GM06990 (cell line): ENCODE data around the gene LSM2.
"Not testable (repeated sequence)": the region's sequence is repeated elsewhere in the genome, so short reads cannot be mapped to it uniquely, and the experiment has no call there.

Experiments
- DNase-seq: peaks from one replicate; pipeline ENCODE4 v3.0.0-alpha.2; 2011; ENCODE audit not compliant: insufficient read length; ENCODE audit errors: extremely low read depth
- H3K27me3 ChIP-seq: replicated peaks from 2 replicates; pipeline ENCODE4 v1.6.0; 2011; ENCODE audit warnings: low read length; ENCODE audit not compliant: control insufficient read depth, insufficient read depth
- H3K36me3 ChIP-seq: 2 replicates; pipeline ENCODE4 v1.5.1; 2011; ENCODE audit warnings: low read length; ENCODE audit not compliant: control insufficient read depth, insufficient read depth
- H3K4me3 ChIP-seq: replicated peaks from 2 replicates; pipeline ENCODE4 v1.5.1; 2011; ENCODE audit warnings: low read depth, mild to moderate bottlenecking, control low read depth, low read length
- CTCF ChIP-seq: IDR thresholded peaks from 2 replicates; pipeline ENCODE4 v1.5.1; 2011; ENCODE audit warnings: low read length, control low read depth, mild to moderate bottlenecking, inconsistent platforms; ENCODE audit not compliant: insufficient read depth, poor library complexity, severe bottlenecking

Gene LSM2

GRCh38 chr6:31815025-31815838 lies 8.5 kb upstream of the LSM2 start, which contains the start of the genes HSPA1A and HSPA1L:
Gene HSPA1A, plus strand, starts transcription at chr6:31815543. Its CDS starts 214 bp downstream, at chr6:31815757.
Gene HSPA1L, minus strand, starts transcription at chr6:31815283. Its CDS starts 3,311 bp downstream, at chr6:31811972.
- H3K36me3 ChIP-seq: no peaks in the 10 kb centered on the region
- no peaks in the 10 kb centered on the region for H3K27me3 ChIP-seq
- no peak for TF ChIP-seq CTCF
- peak; percentile 79 for DNase-seq
- H3K4me3 ChIP-seq: peak within 1 kb of the TSS; percentile 57

DNA sequence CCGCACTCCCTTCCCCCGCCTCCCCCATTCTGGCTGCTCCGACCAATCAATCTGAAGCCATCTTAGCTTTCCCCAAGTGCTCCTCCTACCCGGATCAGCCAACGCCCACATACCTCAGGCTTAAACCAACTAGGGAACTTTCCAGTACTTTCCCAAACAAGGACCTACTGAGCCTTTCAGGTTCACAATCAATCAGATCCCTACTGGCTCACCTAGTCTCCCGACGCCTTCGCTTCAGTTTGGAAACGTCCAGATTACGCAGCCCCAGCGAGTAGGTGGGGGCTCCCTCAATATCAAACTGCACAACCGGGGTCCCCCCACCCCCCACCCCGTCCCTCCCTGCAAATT lies 7.9 kb upstream of the LSM2 start:
- no peaks in the 10 kb centered on the region for H3K36me3 ChIP-seq
- peak; percentile 66 for DNase-seq
- TF ChIP-seq CTCF: no peak
- H3K4me3 ChIP-seq: peak overlapping the region; percentile 57
- no peaks in the 10 kb centered on the region for H3K27me3 ChIP-seq

GRCh38 chr6:31813465-31813849 lies 6.7 kb upstream of the LSM2 start:
- no peaks in the 10 kb centered on the region for H3K27me3 ChIP-seq
- TF ChIP-seq CTCF: no peak
- H3K36me3 ChIP-seq: no peaks in the 10 kb centered on the region
- no peak overlapping the region for H3K4me3 ChIP-seq
- no peak for DNase-seq

DNA sequence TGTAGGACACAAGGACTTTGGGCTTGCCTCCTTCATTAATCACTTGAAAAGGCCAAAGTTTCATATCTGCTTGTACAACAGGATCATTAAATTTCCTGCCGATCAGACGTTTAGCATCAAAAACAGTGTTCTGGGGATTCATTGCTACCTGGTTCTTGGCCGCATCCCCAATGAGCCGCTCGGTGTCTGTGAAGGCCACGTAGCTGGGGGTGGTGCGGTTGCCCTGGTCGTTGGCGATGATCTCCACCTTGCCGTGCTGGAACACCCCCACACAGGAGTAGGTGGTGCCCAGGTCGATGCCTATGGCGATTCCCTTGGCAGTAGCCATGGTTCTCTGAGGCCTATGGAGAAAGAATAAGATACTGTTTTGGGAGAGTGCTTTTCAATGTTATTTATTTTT lies 4.9 kb upstream of the LSM2 start:
- no peak for DNase-seq
- H3K27me3 ChIP-seq: no peaks in the 10 kb centered on the region
- H3K36me3 ChIP-seq: no peaks in the 10 kb centered on the region
- no peak for TF ChIP-seq CTCF
- no peak overlapping the region for H3K4me3 ChIP-seq

DNA sequence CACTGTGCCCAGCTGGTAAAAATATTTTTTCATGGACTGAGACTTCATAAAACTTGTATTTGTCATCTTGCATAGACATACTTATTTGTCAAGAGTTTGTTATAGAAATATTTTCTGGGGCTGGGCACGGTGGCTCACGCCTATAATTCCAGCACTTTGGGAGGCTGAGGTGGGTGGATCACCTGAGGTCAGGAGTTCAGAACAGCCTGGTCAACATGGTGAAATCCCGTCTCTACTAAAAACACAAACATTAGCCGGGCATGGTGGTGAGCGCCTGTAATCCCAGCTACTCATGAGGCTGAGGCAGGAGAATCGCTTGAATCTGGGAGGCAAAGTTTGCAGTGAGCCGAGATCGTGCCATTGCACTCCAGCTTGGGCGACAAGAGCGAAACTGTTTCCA lies 1.8 kb upstream of the LSM2 start:
- not testable (repeated sequence) for DNase-seq, H3K36me3 ChIP-seq, H3K27me3 ChIP-seq, H3K4me3 ChIP-seq

GRCh38 chr6:31805939-31806469 lies 762 bp downstream of the LSM2 start:
- DNase-seq: no peak
- no peak for TF ChIP-seq CTCF
- Histone ChIP-seq H3K4me3 (peak overlapping the region; percentile 83), H3K27me3 (no peaks in the 10 kb centered on the region), H3K36me3 (peaks cover 1% of the 10 kb centered on the region)

- H3K36me3 ChIP-seq, H3K27me3 ChIP-seq, H3K4me3 ChIP-seq, DNase-seq: not testable (repeated sequence)
Measured at GRCh38 chr6:31801031-31801927, 5.5 kb downstream of the LSM2 start.
